Measurements from ENCODE around the gene SPHK1.

SPHK1 gene

GRCh38 chr17:76365256-76365903 is 19.0 kb upstream of the SPHK1 start:
- peak in 1 of 2 experiments; percentile 51 for DNase-seq

GRCh38 chr17:76366247-76366646 is 18.2 kb upstream of the SPHK1 start:
- no peak for DNase-seq

- no peak for DNase-seq
These were observed 16.8 kb upstream of the SPHK1 start for GRCh38 chr17:76367642-76368041.

GRCh38 chr17:76368545-76368944 is 15.9 kb upstream of the SPHK1 start:
- no peak for DNase-seq

- DNase-seq = no peak
These were observed 15.0 kb upstream of the SPHK1 start for GRCh38 chr17:76369379-76369778.

GRCh38 chr17:76369804-76370203 is 14.6 kb upstream of the SPHK1 start:
- no peak for DNase-seq

GRCh38 chr17:76370261-76370993 is 14.0 kb upstream of the SPHK1 start:
- DNase-seq = peak; percentile 90 to 95

GRCh38 chr17:76371656-76372628 is 12.5 kb upstream of the SPHK1 start:
- peak in 1 of 2 experiments; percentile 23 for DNase-seq

- DNase-seq = no peak
These were observed 7.9 kb upstream of the SPHK1 start for GRCh38 chr17:76376318-76377133.

GRCh38 chr17:76378548-76379274 is 5.7 kb upstream of the SPHK1 start:
- no peak for DNase-seq

GRCh38 chr17:76379275-76379641 is 5.2 kb upstream of the SPHK1 start:
- DNase-seq = no peak

- DNase-seq = no peak
These were observed 4.6 kb upstream of the SPHK1 start for GRCh38 chr17:76379646-76380376.

- no peak for DNase-seq
These were observed 2.6 kb upstream of the SPHK1 start for GRCh38 chr17:76381633-76382350.

GRCh38 chr17:76382351-76382802 is 2.0 kb upstream of the SPHK1 start:
- DNase-seq = no peak

- peak in 1 of 2 experiments; percentile 71 for DNase-seq
These were observed 1.4 kb upstream of the SPHK1 start for GRCh38 chr17:76382803-76383545.

- no peak for DNase-seq
These were observed 725 bp upstream of the SPHK1 start for GRCh38 chr17:76383546-76384221.

GRCh38 chr17:76384987-76385891 is 830 bp downstream of the SPHK1 start:
- peak in 1 of 2 experiments; percentile 50 for DNase-seq
